Measurements from ENCODE around the gene THRB.

THRB gene

DNA sequence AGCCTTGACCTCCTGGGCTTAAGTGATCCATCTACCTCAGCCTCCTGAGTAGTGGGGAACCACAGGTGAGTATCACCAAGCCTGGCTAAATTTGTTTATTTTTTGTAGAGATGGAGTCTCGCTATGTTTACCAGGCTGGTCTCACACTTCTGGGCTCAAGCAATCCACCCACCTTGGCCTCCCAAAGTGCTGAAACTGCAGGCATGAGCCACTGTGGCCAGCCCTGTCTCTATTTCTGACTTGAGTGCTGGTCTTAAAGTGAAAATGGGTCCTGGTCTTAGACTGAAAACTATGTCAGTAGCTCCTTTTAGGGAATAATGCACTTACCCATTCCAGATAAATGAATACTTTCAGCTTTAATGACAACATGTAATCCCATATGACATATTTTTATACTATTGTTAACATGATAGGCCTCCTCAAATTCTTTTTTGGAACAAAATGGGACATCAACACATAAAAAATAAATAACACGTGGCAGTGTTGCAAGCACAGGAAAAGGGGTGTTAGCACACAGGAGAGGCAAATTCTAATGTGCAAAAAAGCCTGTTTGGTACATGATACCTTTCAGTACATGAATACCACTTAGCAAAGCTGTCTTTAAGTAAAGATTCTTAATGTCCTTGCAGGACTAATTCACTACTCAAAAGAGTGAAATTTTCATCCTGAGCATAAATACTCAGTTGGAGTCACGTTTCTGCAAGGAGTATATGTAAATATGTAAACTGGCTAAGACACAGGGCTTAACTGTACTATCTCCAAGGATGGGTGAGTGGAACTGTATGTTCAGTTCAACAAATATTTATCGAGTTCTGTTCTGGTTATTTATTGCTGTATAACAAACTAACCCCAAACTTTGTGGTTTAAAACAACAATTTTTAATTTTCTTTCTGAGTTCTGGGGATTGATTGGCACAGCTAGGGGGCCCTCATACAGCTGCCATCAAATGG is 354.9 kb downstream of the THRB start:
- Histone ChIP-seq H3K79me2 (no peaks in the 10 kb centered on the region), H3K27me3 (ENCODE audit: control insufficient read depth, insufficient read depth, low read length) (no peaks in the 10 kb centered on the region), H3K4me2 (ENCODE audit: low read length) (no peak overlapping the region), H3K9ac (no peak overlapping the region), H2AFZ (no peak overlapping the region), H3K36me3 (ENCODE audit: control insufficient read depth, insufficient read depth, low read length) (no peaks in the 10 kb centered on the region), H3K4me3 (ENCODE audit: low read depth, low read length) (no peak overlapping the region), H3K4me1 (peaks cover 5% of the 10 kb centered on the region), H3K27ac (no peak overlapping the region), H3K9me3 (ENCODE audit: control insufficient read depth, low read length) (no peaks in the 10 kb centered on the region)
- TF ChIP-seq, protein P1, sequence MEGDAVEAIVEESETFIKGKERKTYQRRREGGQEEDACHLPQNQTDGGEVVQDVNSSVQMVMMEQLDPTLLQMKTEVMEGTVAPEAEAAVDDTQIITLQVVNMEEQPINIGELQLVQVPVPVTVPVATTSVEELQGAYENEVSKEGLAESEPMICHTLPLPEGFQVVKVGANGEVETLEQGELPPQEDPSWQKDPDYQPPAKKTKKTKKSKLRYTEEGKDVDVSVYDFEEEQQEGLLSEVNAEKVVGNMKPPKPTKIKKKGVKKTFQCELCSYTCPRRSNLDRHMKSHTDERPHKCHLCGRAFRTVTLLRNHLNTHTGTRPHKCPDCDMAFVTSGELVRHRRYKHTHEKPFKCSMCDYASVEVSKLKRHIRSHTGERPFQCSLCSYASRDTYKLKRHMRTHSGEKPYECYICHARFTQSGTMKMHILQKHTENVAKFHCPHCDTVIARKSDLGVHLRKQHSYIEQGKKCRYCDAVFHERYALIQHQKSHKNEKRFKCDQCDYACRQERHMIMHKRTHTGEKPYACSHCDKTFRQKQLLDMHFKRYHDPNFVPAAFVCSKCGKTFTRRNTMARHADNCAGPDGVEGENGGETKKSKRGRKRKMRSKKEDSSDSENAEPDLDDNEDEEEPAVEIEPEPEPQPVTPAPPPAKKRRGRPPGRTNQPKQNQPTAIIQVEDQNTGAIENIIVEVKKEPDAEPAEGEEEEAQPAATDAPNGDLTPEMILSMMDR (IDR thresholded peaks at IDR 0.05), result no peak

- Histone ChIP-seq H3K36me3 (ENCODE audit: control insufficient read depth, insufficient read depth, low read length) (no peaks in the 10 kb centered on the region), H3K27ac (no peak overlapping the region), H3K4me1 (peaks cover 5% of the 10 kb centered on the region), H3K4me2 (ENCODE audit: low read length) (no peak overlapping the region), H2AFZ (no peak overlapping the region), H3K4me3 (ENCODE audit: low read depth, low read length) (no peak overlapping the region), H3K9me3 (ENCODE audit: control insufficient read depth, low read length) (no peaks in the 10 kb centered on the region), H3K79me2 (no peaks in the 10 kb centered on the region), H3K27me3 (ENCODE audit: control insufficient read depth, insufficient read depth, low read length) (no peaks in the 10 kb centered on the region), H3K9ac (no peak overlapping the region)
- TF ChIP-seq, protein P1 (IDR thresholded peaks at IDR 0.05), result no peak
Measured at GRCh38 chr3:24138876-24139256, 355.8 kb downstream of the THRB start.

DNA sequence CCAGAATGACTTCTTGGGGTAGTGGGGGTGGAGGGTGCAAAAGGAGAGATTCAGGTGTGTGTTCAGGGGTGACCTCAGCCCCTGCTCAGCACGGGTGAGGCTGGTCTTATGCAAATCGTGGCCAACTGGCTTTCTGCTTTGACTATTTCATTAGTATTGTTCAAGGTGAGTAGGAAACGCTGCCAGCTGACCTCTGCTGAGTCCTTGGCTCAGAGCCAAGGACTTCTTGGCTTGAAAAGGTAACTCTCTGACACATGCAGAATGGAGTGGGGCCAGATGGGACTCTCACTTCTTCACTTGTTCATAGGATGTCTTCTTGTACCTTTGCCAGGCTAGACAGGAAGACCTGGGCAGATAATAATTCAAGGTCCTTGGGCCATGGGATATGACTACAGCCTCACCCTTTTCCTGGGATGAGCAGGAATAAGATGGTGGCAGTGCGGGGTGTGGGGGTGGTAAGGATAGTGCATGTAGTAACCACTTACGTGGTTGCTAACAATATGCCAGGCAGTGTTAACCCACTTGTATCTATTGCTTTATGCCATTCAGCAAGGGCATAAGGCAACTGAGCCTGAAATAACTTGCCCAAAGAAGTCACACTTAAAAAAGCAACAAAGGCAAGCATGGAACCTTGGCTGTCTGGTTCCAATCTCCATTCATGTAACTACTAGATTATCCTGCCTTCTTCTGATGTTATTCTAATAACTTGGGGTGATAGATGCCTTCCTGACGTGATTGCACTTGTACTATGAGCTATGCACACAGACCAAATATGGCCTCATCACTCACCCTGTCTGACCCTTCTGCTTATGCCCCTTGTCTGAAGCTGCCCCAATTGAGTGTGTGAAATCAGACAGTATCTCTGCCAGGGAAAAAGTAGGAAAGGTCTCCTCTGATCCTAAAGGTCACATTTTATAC is 356.4 kb downstream of the THRB start:
- Histone ChIP-seq H3K9ac (no peak overlapping the region), H3K27me3 (ENCODE audit: control insufficient read depth, insufficient read depth, low read length) (no peaks in the 10 kb centered on the region), H3K27ac (no peak overlapping the region), H3K4me2 (ENCODE audit: low read length) (no peak overlapping the region), H2AFZ (no peak overlapping the region), H3K9me3 (ENCODE audit: control insufficient read depth, low read length) (no peaks in the 10 kb centered on the region), H3K4me3 (ENCODE audit: low read depth, low read length) (no peak overlapping the region), H3K4me1 (peaks cover 5% of the 10 kb centered on the region), H3K79me2 (no peaks in the 10 kb centered on the region), H3K36me3 (ENCODE audit: control insufficient read depth, insufficient read depth, low read length) (no peaks in the 10 kb centered on the region)
- TF ChIP-seq, protein P1 (IDR thresholded peaks at IDR 0.05), result no peak

GRCh38 chr3:24137334-24137733 is 357.3 kb downstream of the THRB start:
- Histone ChIP-seq H3K4me2 (ENCODE audit: low read length) (no peak overlapping the region), H3K9ac (no peak overlapping the region), H3K4me3 (ENCODE audit: low read depth, low read length) (no peak overlapping the region), H2AFZ (no peak overlapping the region), H3K27ac (no peak overlapping the region), H3K4me1 (peaks cover 5% of the 10 kb centered on the region), H3K36me3 (ENCODE audit: control insufficient read depth, insufficient read depth, low read length) (no peaks in the 10 kb centered on the region), H3K79me2 (no peaks in the 10 kb centered on the region), H3K27me3 (ENCODE audit: control insufficient read depth, insufficient read depth, low read length) (no peaks in the 10 kb centered on the region), H3K9me3 (ENCODE audit: control insufficient read depth, low read length) (no peaks in the 10 kb centered on the region)
- TF ChIP-seq, protein P1 (IDR thresholded peaks at IDR 0.05), result no peak
